A172 (cell line): ENCODE measurements around the gene TMEM132D. TPM values are rescaled to one million over a fixed set of nuclear protein-coding genes. Genes with fewer than 3 reads are reported as not detected.

Source experiments
- DNase-seq: peaks from one replicate; pipeline ENCODE4 v3.0.0-alpha.2; 2015; ENCODE audit warnings: low spot score
- total RNA-seq: library from RNA; depleted of rRNA; stranded (reverse); fragments of >200 nt; shearing (Covaris generic); gene quantifications from 2 replicates; pipeline ENCODE4 v1.2.3, GENCODE V29; 2014

The TMEM132D gene
- total RNA-seq, 1 experiment from 2014 or later, result not detected

DNA sequence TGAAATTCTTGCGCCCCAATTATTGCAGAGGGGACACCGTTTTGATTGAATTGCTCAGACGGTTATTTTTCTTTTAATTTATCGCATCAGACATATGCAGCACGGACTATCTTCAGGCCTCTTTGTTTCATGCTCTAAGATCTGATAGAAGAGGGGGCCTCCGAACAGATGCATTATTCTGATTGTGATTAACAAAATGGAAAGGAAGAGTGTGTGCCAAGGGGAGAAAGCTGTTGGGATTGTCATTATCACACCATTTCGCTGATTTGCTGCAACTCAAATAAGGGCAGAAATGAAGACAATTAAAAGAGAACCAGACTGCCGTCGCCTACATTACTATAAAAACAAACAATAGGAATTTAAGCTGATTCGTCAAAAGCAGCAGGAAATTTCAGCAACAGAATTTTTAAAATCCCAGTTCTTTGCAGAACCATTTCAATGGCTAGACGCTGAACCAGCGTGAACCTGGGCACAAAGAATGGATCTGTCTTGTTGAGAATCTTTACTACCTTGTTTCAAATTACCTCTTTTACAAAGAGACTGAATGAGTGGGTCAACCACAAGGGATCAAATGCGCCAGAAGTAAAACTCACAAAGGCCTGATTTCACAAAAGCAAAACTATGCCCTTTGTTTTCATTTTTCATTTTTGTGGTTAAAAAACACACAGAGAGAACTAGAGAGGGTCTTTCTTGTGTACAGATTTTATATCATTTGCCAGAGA, 30.6 kb downstream of the TMEM132D start:
- DNase-seq, result no peak

DNA sequence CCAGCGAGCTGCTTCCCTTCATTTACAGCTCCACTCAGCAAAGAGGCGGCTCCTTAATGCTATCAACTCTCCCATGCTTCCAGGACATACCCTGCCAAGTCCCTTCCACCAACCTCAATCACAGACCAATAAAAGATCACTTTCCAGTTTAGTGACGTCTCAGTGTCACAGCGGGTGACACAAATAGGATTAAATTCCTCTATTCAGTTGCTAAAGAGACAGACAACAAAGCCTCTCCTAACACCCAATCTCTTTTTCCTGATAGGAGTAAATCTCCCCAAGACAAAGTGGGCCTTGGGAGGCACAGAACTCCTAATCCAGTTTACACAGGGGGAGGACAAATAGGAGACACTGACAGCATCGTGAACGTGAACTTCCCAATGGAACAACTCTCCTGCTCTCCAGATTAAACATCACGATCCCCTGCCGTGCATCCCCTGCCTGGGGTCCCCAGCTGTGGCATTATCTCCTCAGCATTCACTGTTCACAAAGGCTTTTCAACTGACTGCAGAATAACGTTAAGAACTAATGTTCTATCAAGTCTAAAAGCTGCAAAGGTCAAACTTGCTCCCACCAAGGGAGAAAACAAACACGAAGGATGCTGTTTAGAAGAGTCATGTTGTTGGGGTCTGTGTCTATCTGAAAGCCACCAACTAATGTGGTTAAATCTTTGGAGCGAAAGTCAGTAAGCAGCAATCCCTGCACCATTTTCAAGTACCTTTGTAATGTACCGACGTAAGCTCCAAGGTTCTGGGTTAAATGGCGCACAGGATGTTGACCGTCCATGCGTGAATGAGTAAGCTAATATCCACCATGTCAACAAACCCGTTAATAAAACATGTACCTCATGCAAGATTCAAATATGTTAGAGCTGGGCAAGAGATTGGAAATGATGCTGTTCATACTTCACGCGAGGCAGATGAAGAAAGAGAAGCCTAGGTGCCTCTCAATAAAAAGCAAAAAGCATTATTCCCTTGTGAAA, 31.5 kb downstream of the TMEM132D start:
- DNase-seq, result no peak

DNA sequence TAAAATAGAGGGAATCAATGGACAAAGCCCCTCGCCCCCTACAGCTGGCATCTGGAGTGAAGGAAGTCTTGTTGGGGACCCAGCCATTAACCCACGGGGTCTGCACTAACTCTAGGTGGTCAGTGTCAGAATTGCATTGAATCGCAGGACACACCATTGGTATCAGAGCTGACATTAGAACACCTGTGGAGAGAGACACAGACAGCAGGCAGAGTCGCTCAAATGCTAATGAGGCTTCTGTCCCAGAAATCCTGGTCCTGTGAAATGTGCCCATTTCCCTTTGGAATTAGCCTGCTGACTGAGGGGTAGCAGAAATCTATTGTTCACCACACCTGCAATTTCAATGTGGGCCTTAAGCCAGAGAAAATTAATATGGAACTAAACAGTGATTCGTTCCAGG, 33.0 kb downstream of the TMEM132D start:
- no peak for DNase-seq

DNA sequence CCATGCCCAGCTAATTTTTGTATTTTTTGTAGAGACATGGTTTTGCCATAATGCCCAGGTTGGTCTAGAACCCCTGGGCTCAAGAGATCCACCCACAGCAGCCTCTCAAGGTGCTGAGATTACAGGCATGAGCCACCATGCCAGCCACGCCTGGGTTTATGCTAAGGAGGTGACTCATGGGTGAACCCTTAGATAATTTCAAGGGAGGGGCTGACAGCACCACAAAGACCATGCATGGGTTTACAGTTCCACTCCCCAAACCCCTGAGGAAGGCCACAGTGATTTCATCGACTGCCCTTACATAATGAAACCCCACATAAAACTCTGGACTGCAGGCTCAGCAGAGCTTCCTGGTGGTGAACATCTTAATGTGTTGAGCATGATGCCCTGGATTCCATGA, 33.7 kb downstream of the TMEM132D start:
- DNase-seq, result no peak

DNA sequence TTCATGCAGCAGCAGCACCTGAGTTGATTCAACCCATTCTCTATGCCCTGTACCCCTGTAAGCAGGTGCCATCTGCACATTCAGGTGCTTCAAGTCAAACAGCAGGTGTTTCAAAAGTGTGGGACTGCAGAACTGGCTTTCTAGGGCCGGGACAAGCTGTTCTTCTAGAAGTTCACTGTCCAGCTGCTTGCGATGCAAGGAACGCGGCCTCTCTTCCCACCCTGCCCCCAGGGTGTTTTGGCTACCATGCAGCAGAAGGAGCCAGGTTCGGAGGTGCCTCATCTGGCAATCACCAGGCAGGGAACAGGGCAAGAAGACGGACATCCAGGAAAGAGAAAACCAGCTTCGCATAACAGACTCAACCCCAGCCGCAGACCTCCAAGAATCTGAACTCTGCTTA, 35.2 kb downstream of the TMEM132D start:
- no peak for DNase-seq

DNA sequence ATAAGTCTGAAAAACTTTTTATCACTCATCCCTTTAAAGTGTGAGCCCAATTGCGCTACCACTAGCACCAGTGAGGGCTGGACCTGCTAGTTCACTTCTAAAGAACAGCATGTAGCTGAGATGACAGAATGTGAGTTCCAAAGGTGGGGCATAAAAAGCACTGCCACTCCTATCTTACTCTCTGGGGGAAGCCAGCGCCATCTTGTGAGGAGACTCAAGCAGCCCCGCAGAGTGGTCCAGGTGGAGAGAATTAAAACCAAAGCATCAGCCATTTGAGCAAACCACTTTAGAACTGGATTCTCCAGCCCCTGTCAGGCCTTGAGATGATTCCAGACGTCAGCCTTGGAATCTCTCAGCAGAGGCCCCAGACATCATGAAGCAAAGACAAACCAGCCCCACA, 39.9 kb downstream of the TMEM132D start:
- DNase-seq, result no peak

DNA sequence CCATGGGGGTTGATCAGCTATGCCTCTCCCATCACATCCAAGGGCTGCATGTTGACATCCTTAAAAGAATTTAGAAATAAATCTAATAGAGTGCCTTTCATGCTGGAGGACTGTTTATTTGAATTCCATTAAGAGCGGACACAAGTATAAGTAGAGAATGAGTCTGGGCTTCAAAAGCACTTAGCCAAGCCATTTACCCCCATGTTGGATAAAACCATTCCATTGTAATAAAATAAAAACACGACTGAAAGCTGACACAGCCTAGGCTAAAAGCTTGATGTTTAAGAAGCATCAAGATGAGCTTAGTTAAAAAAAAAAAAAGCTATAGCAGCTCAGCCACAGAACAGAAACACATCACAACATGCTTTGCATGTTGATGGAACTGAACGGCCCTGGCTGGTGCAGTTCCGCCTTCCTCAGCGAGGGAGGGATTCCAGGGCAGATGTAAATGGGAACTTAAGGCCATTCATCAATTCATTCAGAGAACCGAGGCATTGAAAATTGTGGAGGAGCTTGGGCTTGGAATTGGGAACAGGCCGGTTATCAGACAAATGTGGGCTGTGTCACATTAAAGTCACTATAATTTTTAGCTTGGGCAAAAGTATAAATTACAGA, 41.2 kb downstream of the TMEM132D start:
- DNase-seq, result no peak

DNA sequence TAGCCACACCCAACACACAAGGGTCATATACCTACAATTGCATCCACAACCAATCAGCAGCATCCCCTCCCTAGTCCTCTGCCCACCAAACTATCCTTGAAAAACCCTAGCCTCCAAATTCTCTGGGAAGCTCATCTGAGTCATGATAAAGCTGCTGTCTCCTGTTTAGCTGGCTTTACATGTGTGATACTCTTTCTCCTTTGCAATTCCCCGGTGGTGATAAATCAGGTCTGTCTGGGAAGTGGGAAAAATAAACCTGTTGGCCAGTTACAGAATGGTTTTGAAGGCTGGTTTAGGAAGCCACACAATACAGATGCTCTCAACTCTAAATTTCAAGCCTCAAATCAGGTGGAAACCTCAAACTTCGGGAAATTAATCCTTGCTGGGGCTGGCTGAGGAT, 41.9 kb downstream of the TMEM132D start:
- DNase-seq, result no peak

DNA sequence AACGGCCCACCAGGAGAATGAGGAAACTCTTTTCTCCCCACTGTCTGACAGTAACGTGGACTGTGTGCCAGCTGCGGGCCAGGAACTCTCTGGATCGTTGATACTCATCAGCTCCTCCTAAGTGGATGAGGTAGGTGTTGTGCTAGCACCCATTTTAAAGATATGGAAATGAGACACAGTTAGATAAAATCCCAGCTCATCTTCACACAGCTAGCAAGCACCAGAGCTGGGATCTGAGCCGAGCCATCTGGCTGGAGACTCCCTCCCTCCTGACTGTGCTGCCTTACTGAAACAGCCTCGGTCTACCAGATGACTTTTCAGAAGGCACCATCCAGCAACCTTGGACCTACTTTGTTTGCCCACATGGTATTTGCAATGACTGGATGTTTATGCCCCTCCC, 49.2 kb downstream of the TMEM132D start:
- DNase-seq, result no peak

DNA sequence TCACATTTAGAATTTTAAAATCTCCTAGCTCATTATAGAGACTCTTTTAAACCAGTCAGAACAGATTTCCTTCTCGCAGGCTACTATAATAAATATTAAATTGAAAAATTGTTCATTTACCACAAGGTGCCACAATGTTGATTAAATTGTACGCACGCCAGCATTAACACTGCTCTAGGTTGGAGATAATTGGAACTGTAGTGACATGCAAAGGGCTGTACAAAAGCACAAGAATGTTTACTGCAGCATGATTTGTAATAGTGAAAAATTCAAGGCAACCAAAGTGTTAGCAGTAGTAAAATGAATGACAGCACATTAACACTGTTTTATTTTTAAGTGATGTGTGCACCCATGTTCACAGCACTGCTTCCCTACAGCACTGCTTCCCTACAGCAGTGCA, 52.5 kb downstream of the TMEM132D start:
- no peak for DNase-seq

DNA sequence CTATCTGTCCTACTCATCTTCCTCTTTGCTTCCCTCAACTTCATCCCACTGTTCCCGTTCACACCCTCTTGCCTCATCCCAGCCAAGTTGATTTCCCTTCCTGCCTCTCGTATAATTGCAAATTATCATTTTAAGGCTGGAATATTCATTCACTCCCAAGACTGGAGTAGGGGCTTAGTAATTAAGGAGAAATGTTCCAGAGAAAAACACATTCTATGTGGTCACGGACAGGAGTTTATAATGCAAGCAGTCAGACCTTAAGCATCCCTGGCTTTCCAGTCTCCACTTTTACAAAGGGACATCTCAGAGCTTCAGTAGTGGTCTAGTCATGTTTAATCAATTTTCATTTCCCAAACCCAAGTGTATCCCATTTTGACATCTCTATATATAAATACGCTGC, 54.9 kb downstream of the TMEM132D start:
- DNase-seq, result no peak

DNA sequence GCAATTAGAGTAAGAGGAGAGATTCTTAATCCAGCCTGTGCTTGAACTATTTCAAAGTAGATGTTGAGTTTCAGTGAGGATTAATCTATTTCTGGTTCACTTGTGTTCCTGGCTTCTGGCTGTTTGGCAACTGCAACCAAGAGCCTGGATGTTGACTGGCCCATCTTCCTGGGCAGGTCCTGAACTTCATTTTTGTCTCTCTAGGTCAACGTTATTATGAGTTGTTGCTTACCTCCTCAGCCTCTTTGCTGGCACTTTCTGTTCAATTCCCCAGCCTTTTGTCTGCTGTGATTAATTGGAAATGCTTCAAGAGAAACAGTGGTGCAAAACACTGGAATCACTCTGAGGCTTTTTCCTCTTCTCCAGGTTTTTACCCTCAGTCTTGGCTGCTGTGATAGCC, 56.8 kb downstream of the TMEM132D start:
- DNase-seq, result no peak

DNA sequence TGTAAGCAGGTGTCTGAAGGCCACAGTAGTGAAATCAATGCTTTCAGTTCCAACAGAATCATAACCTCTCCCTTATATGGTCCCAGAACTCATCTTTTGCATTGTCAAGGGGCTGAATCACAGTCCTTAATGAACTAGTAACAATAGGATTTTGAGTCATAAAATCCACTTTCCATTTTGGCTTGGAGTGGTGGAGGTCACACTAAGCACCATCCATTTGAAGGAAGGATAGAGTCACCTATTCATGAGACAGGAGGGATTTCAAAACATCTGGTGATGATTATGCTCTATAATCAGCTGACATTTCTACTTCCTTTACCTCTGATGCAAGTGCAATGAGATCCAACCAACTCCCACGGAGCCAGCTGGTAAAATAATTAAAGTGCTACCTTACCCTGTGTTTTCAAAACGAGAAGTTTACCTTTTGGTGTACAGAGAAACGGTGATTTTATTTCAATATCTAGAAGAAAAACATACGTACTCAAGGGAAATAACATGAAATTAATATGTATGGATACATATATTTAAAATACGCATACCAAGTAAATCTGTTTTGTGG, 59.1 kb downstream of the TMEM132D start:
- no peak for DNase-seq

DNA sequence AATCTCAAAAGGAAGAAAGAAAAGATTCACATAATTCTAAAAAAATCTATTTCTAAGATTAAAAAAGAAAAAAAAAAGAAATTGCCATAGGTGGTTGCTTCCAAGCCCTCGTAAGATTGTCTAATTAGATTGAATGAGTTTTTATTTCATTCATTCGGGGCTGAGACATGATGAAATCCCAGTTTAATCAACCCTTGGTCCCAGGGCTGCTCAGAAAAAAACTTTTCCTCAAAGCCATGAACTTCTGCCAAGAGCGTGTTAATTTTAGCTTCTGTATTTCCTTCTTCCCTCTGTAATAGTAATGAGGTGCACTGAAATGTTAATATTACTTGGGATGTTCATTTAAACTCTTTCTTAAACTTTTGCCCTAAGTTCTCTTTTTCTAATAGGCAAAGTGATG, 62.6 kb downstream of the TMEM132D start:
- no peak for DNase-seq

DNA sequence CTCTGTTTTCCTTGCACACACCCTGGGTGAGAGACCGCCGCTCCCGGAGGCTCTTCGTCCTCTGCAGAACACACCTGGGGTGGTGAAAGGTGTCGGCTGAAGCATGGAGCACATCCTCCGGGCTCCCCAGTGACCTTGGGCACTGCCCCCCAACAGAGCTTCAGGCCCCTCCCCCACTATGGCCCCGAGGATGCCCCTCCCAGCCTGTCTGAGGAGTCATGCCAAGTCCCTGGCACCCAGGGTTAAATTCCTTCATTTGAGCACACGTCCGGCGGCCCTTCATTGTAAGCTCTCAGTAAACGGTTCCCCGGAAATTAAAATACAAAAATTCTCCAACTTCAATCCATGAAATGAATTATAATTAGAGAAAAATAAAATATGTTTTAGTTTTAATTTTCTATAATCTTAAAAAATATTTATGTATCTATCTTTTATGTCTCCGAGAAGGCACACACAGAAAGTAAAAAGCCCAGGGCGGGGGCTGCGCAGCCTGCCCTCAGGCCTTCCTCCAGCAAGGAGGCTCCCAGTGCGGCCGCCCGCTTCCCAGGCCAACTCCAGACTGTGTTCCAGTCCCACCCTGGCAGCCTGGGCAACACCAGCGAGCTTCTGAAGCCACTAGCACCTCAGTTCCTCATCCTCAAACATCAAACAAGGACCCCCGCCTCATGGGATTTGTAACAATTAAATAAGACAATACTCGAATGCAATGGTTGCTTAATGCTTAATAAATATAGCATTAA, 63.5 kb downstream of the TMEM132D start:
- no peak for DNase-seq

DNA sequence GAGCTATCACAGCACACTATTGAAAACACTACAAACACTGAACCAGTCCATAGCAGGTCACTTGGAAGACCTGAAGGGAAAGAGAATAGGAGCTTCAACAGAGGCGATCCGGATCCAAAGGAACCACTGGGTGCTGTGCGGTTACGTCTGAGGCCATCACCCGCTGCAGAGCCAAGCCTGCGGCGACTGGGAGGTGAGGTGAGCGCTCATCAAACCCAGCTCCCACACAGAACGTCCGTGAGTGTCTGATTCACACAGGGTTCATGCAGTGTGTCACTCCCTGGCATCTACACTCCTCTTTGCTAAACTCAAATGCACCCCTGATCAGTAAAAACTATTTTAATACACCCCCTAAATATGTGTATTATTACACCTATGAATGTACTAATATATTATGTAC, 64.1 kb downstream of the TMEM132D start:
- no peak for DNase-seq

DNA sequence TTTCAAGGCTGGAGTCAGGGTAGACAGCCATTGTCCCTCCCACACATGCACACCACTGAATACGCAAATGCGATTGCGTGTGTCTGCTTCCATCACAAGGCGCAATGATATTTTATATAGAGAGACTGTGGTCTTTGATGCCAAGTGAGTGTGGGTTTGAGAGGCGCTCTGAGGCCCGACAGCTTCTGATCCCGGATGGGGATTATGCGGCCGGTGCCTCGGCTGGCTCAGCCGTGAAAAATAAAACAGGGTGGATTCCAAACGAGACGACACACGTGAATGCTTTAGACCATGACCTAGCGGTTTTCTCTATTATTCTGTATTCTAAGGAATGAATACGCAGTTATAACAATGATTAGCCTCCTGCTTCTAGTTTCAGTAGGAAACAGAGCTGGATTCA, 72.5 kb downstream of the TMEM132D start:
- no peak for DNase-seq

DNA sequence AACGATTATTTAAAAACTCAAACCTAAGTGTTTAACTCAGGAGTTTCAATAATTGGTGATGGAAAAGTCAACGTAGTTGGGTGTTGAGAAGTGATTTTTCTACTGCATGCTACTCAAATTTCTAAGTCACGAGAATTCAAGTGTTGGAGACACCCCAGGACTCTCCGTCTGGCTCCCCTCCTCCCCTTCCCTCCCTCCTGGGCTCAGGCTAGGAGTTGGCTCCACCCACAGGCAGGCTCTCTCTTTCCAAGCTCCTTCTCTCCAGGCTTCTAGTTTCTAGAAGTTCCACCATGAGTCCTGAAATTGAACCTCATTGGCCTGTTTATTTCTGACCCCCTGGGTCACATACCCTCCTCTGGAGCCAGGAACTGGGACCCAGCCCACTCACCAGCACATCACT, 73.0 kb downstream of the TMEM132D start:
- DNase-seq, result no peak

DNA sequence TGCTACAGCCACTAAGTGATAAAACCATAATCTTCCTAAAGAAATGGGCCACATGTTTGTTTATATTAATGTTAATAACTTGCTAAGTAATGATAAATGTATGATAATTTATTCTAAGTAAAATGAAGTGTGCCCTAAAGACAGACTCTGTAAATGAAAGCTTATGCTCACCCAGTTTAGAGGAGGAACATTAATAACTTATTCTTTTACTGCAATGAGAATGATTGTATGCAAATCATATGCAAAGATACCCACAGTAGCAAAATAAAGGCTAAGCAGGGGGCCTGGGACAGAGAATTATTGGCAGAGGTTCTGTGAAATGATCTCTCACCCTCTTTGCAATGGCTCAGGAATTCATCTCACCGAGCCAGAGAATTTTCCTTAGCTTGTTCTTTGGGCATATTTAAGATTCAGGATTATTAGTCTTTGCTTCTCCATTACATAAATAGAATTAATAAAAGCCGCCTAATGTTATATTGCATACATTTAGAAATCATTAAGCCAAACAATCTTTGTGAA, 75.9 kb downstream of the TMEM132D start:
- no peak for DNase-seq

DNA sequence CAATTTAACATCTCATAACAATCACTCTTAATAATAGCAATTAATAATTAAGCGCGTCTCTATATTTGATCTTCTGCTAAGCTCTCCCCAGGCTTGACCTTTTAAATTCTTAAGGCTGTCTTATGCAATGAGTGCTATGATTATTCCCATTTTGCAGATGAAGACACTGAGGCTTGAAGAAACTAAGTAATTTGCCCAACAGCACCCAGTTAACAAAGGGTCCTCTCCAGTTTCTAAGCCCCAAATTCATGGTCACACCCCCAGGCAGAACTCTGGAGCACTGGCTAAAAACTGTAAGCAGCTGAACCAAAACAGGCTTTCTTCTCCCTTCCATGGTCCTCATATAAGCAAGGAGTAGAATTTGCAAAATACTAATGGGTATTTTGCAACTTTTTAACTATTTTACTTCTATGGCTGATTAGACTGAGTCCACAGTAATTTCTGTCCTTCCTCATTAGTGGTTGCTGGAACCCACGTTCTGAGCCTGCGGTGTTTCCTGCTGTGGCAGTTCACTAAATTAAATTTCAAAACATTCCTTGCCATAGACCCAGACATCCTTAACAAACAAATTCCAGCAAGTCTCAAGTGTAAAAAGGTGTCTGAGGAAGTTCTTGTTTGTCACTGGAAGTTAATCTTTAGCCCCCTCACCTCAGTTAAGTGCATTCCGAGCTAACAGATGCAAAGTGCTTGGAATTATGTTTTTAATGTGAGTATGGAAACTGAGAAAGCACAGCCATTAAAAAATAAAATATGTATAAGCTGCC, 76.5 kb downstream of the TMEM132D start:
- DNase-seq, result no peak

DNA sequence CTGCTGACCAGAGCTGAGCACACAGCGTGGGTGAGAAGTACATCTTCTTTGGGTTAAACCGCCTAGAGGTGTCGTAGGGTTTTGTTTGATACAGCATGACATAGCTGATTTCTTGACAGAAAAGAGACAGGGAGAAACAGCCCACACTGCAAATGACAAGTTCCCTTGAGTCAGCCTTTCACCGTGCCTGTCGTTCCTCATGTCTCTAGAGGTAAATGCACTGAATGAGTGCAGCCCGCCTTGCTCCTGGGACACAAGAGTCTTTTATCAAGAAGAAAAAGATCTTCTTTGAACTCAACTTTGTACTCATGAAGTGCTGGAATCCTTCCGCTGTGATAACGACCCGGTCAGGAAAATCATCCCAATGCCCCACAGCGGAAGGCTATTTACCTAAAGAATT, 77.6 kb downstream of the TMEM132D start:
- DNase-seq, result no peak
